ENCODE results near the gene MTHFD1L.

GRCh38 chr6:150878347-150879213, 13.1 kb downstream of the MTHFD1L start:
- no peak for TF ChIP-seq CTCF (conservative IDR thresholded peaks at IDR 0.05 in 1 of 2, IDR thresholded peaks at IDR 0.05 in 1 of 2; ENCODE audit: low read depth in 1 of 2, low read length in 2 of 2)
- no peak for TF ChIP-seq EZH2 (IDR thresholded peaks at IDR 0.05; ENCODE audit: low read length, missing control alignments)

Data from fibroblast of lung (primary cell).